Effector memory CD8-positive, alpha-beta T cell (primary cell): Measurements from ENCODE around the gene C6orf89.

Experiments
- ATAC-seq: fragments of 150-1000 bp; cut with Tn5 transposase; replicated peaks from 2 replicates; pipeline ENCODE4 v1.10.0; 2021; ENCODE audit warnings: mild to moderate bottlenecking, moderate library complexity
- DNase-seq, 3 experiments: peaks; one replicate each; pipeline ENCODE4 v3.0.0; 2021
- H3K27ac Mint-ChIP-seq, 2 donors: one replicate each; pipeline ENCODE4 v1.8.0; 2022; ENCODE audit warnings: mild to moderate bottlenecking in 2 of 2, mixed read lengths in 2 of 2, moderate library complexity in 2 of 2
- H3K27me3 Mint-ChIP-seq, 2 donors: one replicate each; pipeline ENCODE4 v1.8.0; 2022; ENCODE audit warnings: mixed read lengths in 2 of 2
- H3K36me3 Mint-ChIP-seq: one replicate; pipeline ENCODE4 v1.8.0; 2022; ENCODE audit warnings: mild to moderate bottlenecking, moderate library complexity, mixed read lengths; ENCODE audit not compliant: insufficient read depth
- H3K4me1 Mint-ChIP-seq, 2 donors: one replicate each; pipeline ENCODE4 v1.8.0; 2022; ENCODE audit warnings: low read depth in 2 of 2, mixed read lengths in 2 of 2
- H3K4me3 Mint-ChIP-seq, 2 donors: one replicate each; pipeline ENCODE4 v1.8.0; 2022; ENCODE audit warnings: mild to moderate bottlenecking in 2 of 2, mixed read lengths in 2 of 2, moderate library complexity in 2 of 2
- H3K9me3 Mint-ChIP-seq, 2 donors: one replicate each; pipeline ENCODE4 v1.8.0; 2022; ENCODE audit warnings: mixed read lengths in 2 of 2

Gene C6orf89

GRCh38 chr6:36912030-36912454 lies 26.3 kb downstream of the C6orf89 start:
- H3K4me1 Mint-ChIP-seq = peaks cover 26 to 33% of the 10 kb centered on the region in 2 donors
- peak in 2 of 3 experiments; percentile 6 to 12 for DNase-seq

GRCh38 chr6:36912586-36912985 lies 26.8 kb downstream of the C6orf89 start:
- ATAC-seq = peak; percentile 90
- Mint-ChIP-seq H3K4me1 (peaks cover 24 to 28% of the 10 kb centered on the region in 2 donors), H3K36me3 (peaks cover 14% of the 10 kb centered on the region), H3K4me3 (peak overlapping the region; percentile 61 to 69), H3K27me3 (no peaks in the 10 kb centered on the region), H3K27ac (peak overlapping the region; percentile 85 to 94), H3K9me3 (no peaks in the 10 kb centered on the region)
- DNase-seq = peak; percentile 11 to 31 (median 23)

More at GRCh38 chr6:36912030-36912454, 26.3 kb downstream of the C6orf89 start:
- Mint-ChIP-seq H3K9me3 (no peaks in the 10 kb centered on the region), H3K4me3 (peak overlapping the region; percentile 61 to 69), H3K36me3 (peaks cover 16% of the 10 kb centered on the region), H3K27me3 (no peaks in the 10 kb centered on the region), H3K27ac (peak overlapping the region; percentile 85 to 94)
- peak; percentile 56 for ATAC-seq

GRCh38 chr6:36913082-36913481 lies 27.3 kb downstream of the C6orf89 start:
- Mint-ChIP-seq H3K36me3 (peaks cover 19% of the 10 kb centered on the region), H3K4me3 (peak overlapping the region; percentile 61 to 69), H3K27me3 (no peaks in the 10 kb centered on the region), H3K27ac (peak overlapping the region; percentile 85 to 94), H3K4me1 (peaks cover 23% of the 10 kb centered on the region in 2 donors), H3K9me3 (no peaks in the 10 kb centered on the region)
- no peak for ATAC-seq
- no peak for DNase-seq

- ATAC-seq (no peak), DNase-seq (no peak)
- Mint-ChIP-seq H3K9me3 (no peaks in the 10 kb centered on the region), H3K36me3 (peaks cover 21% of the 10 kb centered on the region), H3K4me1 (peaks cover 17 to 22% of the 10 kb centered on the region in 2 donors), H3K27ac (peak overlapping the region in 1 of 2 donors; percentile 94), H3K27me3 (no peaks in the 10 kb centered on the region), H3K4me3 (peak overlapping the region in 1 of 2 donors; percentile 21)
Observed at GRCh38 chr6:36914227-36914794, 28.6 kb downstream of the C6orf89 start.

GRCh38 chr6:36915599-36915998 lies 29.8 kb downstream of the C6orf89 start:
- H3K36me3 Mint-ChIP-seq = peaks cover 24% of the 10 kb centered on the region
- peaks cover 17 to 22% of the 10 kb centered on the region in 2 donors for H3K4me1 Mint-ChIP-seq
- ATAC-seq (no peak), DNase-seq (no peak)
- peak overlapping the region in 1 of 2 donors; percentile 77 for H3K27ac Mint-ChIP-seq
- H3K4me3 Mint-ChIP-seq = no peak overlapping the region
- H3K27me3 Mint-ChIP-seq = no peaks in the 10 kb centered on the region
- no peaks in the 10 kb centered on the region for H3K9me3 Mint-ChIP-seq

GRCh38 chr6:36916126-36916525 lies 30.4 kb downstream of the C6orf89 start:
- ATAC-seq = no peak

GRCh38 chr6:36917541-36918193 lies 31.9 kb downstream of the C6orf89 start:
- DNase-seq (no peak), ATAC-seq (no peak)
- H3K4me3 Mint-ChIP-seq = no peak overlapping the region
- H3K27ac Mint-ChIP-seq = peak overlapping the region; percentile 28 to 59
- H3K9me3 Mint-ChIP-seq = no peaks in the 10 kb centered on the region
- peaks cover 24% of the 10 kb centered on the region for H3K36me3 Mint-ChIP-seq
- H3K4me1 Mint-ChIP-seq = peaks cover 5 to 11% of the 10 kb centered on the region in 2 donors
- no peaks in the 10 kb centered on the region for H3K27me3 Mint-ChIP-seq

More at GRCh38 chr6:36916126-36916525, 30.4 kb downstream of the C6orf89 start:
- no peaks in the 10 kb centered on the region for H3K27me3 Mint-ChIP-seq
- peak overlapping the region in 1 of 2 donors; percentile 77 for H3K27ac Mint-ChIP-seq
- no peak for DNase-seq
- no peaks in the 10 kb centered on the region for H3K9me3 Mint-ChIP-seq
- peaks cover 17 to 22% of the 10 kb centered on the region in 2 donors for H3K4me1 Mint-ChIP-seq
- peaks cover 24% of the 10 kb centered on the region for H3K36me3 Mint-ChIP-seq
- no peak overlapping the region for H3K4me3 Mint-ChIP-seq

- Mint-ChIP-seq H3K4me1 (no peaks in the 10 kb centered on the region), H3K27ac (no peak overlapping the region), H3K4me3 (no peak overlapping the region), H3K27me3 (no peaks in the 10 kb centered on the region), H3K9me3 (no peaks in the 10 kb centered on the region), H3K36me3 (peaks cover 17% of the 10 kb centered on the region)
- DNase-seq = no peak
- no peak for ATAC-seq
Observed at GRCh38 chr6:36920049-36920448, 34.3 kb downstream of the C6orf89 start.

- peak overlapping the region in 1 of 2 donors; percentile 23 for H3K27ac Mint-ChIP-seq
- ATAC-seq (no peak), DNase-seq (no peak)
- no peaks in the 10 kb centered on the region for H3K27me3 Mint-ChIP-seq
- no peaks in the 10 kb centered on the region for H3K9me3 Mint-ChIP-seq
- H3K36me3 Mint-ChIP-seq = peaks cover 17% of the 10 kb centered on the region
- no peaks in the 10 kb centered on the region for H3K4me1 Mint-ChIP-seq
- no peak overlapping the region for H3K4me3 Mint-ChIP-seq
Observed at GRCh38 chr6:36920546-36920945, 34.8 kb downstream of the C6orf89 start.

- Mint-ChIP-seq H3K27ac (peak overlapping the region; percentile 55 to 80), H3K4me3 (no peak overlapping the region), H3K9me3 (no peaks in the 10 kb centered on the region), H3K27me3 (no peaks in the 10 kb centered on the region), H3K4me1 (no peaks in the 10 kb centered on the region), H3K36me3 (peaks cover 19% of the 10 kb centered on the region)
- ATAC-seq (no peak), DNase-seq (no peak)
Observed at GRCh38 chr6:36924131-36924530, 38.4 kb downstream of the C6orf89 start.

- Mint-ChIP-seq H3K27ac (peak overlapping the region; percentile 55 to 80), H3K4me1 (no peaks in the 10 kb centered on the region), H3K36me3 (peaks cover 15% of the 10 kb centered on the region), H3K9me3 (no peaks in the 10 kb centered on the region), H3K4me3 (no peak overlapping the region), H3K27me3 (no peaks in the 10 kb centered on the region)
- DNase-seq = no peak
- no peak for ATAC-seq
Observed at GRCh38 chr6:36924778-36925374, 39.1 kb downstream of the C6orf89 start.

GRCh38 chr6:36925809-36926208 lies 40.1 kb downstream of the C6orf89 start:
- ATAC-seq = no peak
- H3K27ac Mint-ChIP-seq = peak overlapping the region; percentile 17 to 49

GRCh38 chr6:36926708-36927513 lies 41.2 kb downstream of the C6orf89 start:
- ATAC-seq (no peak), DNase-seq (no peak)
- Mint-ChIP-seq H3K4me3 (no peak overlapping the region), H3K36me3 (peaks cover 12% of the 10 kb centered on the region), H3K27ac (peak overlapping the region in 1 of 2 donors; percentile 73), H3K4me1 (no peaks in the 10 kb centered on the region), H3K27me3 (no peaks in the 10 kb centered on the region), H3K9me3 (no peaks in the 10 kb centered on the region)

More at GRCh38 chr6:36925809-36926208, 40.1 kb downstream of the C6orf89 start:
- Mint-ChIP-seq H3K27me3 (no peaks in the 10 kb centered on the region), H3K4me3 (no peak overlapping the region), H3K9me3 (no peaks in the 10 kb centered on the region), H3K36me3 (peaks cover 12% of the 10 kb centered on the region), H3K4me1 (no peaks in the 10 kb centered on the region)
- no peak for DNase-seq
